GM12891 (cell line): ENCODE data around the gene CDK15.

Experiments used
- DNase-seq: peaks from one replicate; pipeline ENCODE4 v3.0.0; 2011; ENCODE audit warnings: low spot score; ENCODE audit not compliant: insufficient read length
- FAIRE-seq: peaks from 2 replicates; lab custom pipeline; 2011; peaks lifted over from hg19 to GRCh38; lab: Jason Lieb, UNC
- PAX5 ChIP-seq: IDR thresholded peaks from 2 replicates; pipeline ENCODE4 v1.6.1; 2011; ENCODE audit warnings: low read length, moderate library complexity, mild to moderate bottlenecking; ENCODE audit not compliant: insufficient read depth, severe bottlenecking
- POLR2A ChIP-seq: IDR thresholded peaks from 2 replicates; pipeline ENCODE4 v1.6.1; 2011; ENCODE audit warnings: low read depth, low read length, control low read depth
- POLR2AphosphoS5 ChIP-seq: IDR thresholded peaks from 2 replicates; pipeline ENCODE4 v1.6.1; 2011; ENCODE audit warnings: low read depth, low read length, control low read depth
- POU2F2 ChIP-seq: IDR thresholded peaks from 2 replicates; pipeline ENCODE4 v1.6.1; 2011; ENCODE audit warnings: low read depth, mild to moderate bottlenecking, control low read depth, low read length, moderate library complexity
- SPI1 ChIP-seq: IDR thresholded peaks from 2 replicates; pipeline ENCODE4 v1.6.1; 2011; ENCODE audit warnings: low read depth, low read length, control low read depth
- TAF1 ChIP-seq: IDR thresholded peaks from 2 replicates; pipeline ENCODE4 v1.6.1; 2011; ENCODE audit warnings: low read depth, low read length, control low read depth

CDK15 gene

DNA sequence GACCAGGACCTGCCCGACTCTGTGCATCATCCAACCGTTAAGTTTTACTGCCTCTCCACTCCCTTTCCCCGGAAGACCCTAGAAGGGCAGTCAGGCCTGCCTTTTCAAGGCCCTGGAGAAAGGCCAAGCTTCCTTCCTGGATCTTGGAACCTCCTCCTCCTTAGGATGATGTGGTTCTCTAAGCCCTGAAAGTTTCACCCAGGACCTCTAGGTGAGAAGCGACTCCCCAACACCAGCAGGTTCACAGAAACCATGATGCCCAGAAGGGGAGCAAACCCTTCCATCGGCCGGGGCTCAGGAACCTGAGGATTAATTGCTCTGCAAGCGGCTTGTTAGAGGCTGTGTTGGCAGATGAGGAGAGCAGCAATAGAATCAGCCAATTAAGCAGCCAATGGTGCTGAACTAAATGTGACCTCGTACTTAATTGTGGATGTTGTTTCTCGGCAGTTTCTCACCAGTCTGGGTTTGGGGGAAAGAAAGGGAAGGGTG is 133.2 kb downstream of the CDK15 start:
- TF ChIP-seq TAF1 = no peak
- TF ChIP-seq POU2F2 = no peak
- TF ChIP-seq SPI1 = no peak
- TF ChIP-seq PAX5 = no peak
- no peak for TF ChIP-seq POLR2AphosphoS5
- TF ChIP-seq POLR2A = no peak
- no peak for FAIRE-seq
- no peak for DNase-seq

DNA sequence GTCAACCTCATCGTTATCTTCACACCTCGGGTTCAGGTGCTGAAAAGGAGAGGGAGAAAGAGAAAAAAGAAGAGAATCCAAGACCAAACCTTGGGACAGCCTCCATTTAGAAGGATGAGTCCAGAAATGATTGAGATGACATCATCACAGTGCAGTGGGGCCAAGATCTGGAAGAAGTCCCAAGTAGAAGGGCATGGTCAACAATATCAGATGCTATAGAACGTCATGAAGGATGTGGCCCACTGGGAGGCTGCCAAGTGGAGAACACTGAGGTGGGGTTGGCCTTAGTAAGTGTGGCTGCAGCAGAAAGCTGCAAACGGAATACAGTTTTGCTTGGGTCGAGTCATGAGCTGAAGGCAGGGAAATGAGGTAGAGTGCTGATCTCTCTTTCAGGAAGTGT is 136.2 kb downstream of the CDK15 start:
- FAIRE-seq = no peak
- TF ChIP-seq PAX5 (no peak), POU2F2 (no peak), TAF1 (no peak), POLR2A (no peak), POLR2AphosphoS5 (no peak), SPI1 (no peak)
- DNase-seq = no peak
